ENCODE data around the gene MLLT1.

DNA sequence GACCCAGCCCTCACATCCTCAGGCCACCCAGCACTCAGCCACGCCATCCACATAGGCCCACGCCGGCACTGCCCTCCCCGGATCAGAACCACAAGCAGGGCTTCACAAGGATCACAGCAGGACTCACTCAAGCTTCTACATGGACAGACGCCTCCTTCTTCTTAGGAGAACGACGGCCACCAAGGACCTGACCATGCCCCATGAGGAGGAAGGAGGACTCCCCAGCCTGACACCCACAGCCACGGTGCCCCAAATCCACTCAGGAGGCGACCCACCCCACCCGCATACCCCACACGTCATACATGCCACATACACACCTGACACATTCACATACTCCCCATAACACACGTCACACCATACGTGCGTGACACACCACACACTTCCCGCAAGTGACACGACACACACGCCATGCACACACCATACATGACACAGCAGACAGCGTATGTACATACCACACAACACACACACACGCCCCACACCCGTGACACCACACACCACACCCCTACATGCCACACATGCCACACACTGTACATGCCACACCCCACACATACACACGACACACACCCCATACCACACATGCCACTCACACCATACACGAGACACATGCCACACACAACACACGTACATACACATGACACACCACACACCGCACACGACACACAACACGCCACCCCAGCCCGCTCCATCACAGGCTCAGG is 50.4 kb downstream of the MLLT1 start:
- TF ChIP-seq, protein P1, sequence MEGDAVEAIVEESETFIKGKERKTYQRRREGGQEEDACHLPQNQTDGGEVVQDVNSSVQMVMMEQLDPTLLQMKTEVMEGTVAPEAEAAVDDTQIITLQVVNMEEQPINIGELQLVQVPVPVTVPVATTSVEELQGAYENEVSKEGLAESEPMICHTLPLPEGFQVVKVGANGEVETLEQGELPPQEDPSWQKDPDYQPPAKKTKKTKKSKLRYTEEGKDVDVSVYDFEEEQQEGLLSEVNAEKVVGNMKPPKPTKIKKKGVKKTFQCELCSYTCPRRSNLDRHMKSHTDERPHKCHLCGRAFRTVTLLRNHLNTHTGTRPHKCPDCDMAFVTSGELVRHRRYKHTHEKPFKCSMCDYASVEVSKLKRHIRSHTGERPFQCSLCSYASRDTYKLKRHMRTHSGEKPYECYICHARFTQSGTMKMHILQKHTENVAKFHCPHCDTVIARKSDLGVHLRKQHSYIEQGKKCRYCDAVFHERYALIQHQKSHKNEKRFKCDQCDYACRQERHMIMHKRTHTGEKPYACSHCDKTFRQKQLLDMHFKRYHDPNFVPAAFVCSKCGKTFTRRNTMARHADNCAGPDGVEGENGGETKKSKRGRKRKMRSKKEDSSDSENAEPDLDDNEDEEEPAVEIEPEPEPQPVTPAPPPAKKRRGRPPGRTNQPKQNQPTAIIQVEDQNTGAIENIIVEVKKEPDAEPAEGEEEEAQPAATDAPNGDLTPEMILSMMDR (IDR thresholded peaks at IDR 0.05; ENCODE audit: low read depth, low read length, poor library complexity, severe bottlenecking): no peak
- no peak for TF ChIP-seq EZH2phosphoT487 (IDR thresholded peaks at IDR 0.05; ENCODE audit: borderline replicate concordance, low read length)
